Ectodermal cell (in vitro differentiated cells): Measurements from ENCODE around the gene FBLN1.

ENCODE experiments used
- H3K27ac ChIP-seq: 2 replicates; pipeline ENCODE4 v1.7.0; 2013; ENCODE audit warnings: mild to moderate bottlenecking, low read depth, low read length; ENCODE audit not compliant: insufficient read depth, poor library complexity, severe bottlenecking
- H3K27me3 ChIP-seq: 2 replicates; pipeline ENCODE4 v1.7.0; 2013; ENCODE audit warnings: mild to moderate bottlenecking, low read length; ENCODE audit not compliant: insufficient read depth, control insufficient read depth, poor library complexity, severe bottlenecking
- H3K36me3 ChIP-seq: one replicate; pipeline ENCODE4 v1.7.0; 2013; ENCODE audit warnings: low read length; ENCODE audit not compliant: control insufficient read depth, insufficient read depth
- H3K4me1 ChIP-seq: one replicate; pipeline ENCODE4 v1.7.0; 2013; ENCODE audit warnings: low read length; ENCODE audit not compliant: control insufficient read depth, insufficient read depth
- H3K4me3 ChIP-seq: 2 replicates; pipeline ENCODE4 v1.7.0; 2013; ENCODE audit warnings: low read depth, low read length, control low read depth; ENCODE audit not compliant: insufficient read depth
- H3K9me3 ChIP-seq: 2 replicates; pipeline ENCODE4 v1.7.0; 2013; ENCODE audit warnings: mild to moderate bottlenecking, low read length, moderate library complexity; ENCODE audit not compliant: control insufficient read depth
- WGBS, 2 experiments: methylation state at CpG; one replicate each; pipeline ENCODE4 v1.1.7; 2013; ENCODE audit warnings: missing lambda C conversion rate in 2 of 2; 5-methylcytosine and 5-hydroxymethylcytosine counted together

Gene FBLN1

GRCh38 chr22:45575607-45576272 is 73.1 kb downstream of the FBLN1 start:
- Histone ChIP-seq H3K9me3 (no peaks in the 10 kb centered on the region), H3K27me3 (no peaks in the 10 kb centered on the region), H3K4me1 (no peaks in the 10 kb centered on the region), H3K36me3 (no peaks in the 10 kb centered on the region), H3K4me3 (no peak overlapping the region), H3K27ac (no peak overlapping the region)
- 88% methylated on average over 18 of the region's 18 CpGs for WGBS, 2 experiments

DNA sequence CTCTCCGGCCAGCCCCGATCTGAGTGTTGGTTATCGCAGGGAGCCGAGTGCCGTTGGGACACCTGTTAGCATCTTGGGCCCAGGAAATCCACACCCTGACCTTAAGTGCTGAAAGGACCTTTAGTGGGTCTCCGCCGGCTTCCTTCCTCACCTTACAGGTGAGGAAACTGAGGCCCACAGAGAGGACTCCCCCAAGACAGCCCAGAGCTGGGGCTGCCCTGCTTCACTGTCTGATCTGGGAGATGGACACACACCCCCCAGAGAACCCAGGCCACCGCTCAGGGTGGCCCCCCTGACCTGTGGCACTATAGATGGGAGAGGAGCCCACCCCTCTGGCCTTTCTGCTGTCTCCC is 73.6 kb downstream of the FBLN1 start:
- Histone ChIP-seq H3K9me3 (no peaks in the 10 kb centered on the region), H3K27me3 (no peaks in the 10 kb centered on the region), H3K36me3 (no peaks in the 10 kb centered on the region), H3K27ac (no peak overlapping the region), H3K4me3 (no peak overlapping the region), H3K4me1 (no peaks in the 10 kb centered on the region)
- WGBS, 2 experiments: 93 to 96% methylated on average over 8 of the region's 8 CpGs

- no peaks in the 10 kb centered on the region for H3K36me3 ChIP-seq
- no peak overlapping the region for H3K4me3 ChIP-seq
- 94 to 96% methylated on average over 19 of the region's 19 CpGs for WGBS, 2 experiments
- no peaks in the 10 kb centered on the region for H3K27me3 ChIP-seq
- H3K27ac ChIP-seq: no peak overlapping the region
- H3K4me1 ChIP-seq: no peaks in the 10 kb centered on the region
- no peaks in the 10 kb centered on the region for H3K9me3 ChIP-seq
Measured at GRCh38 chr22:45576730-45577464, 74.2 kb downstream of the FBLN1 start.

GRCh38 chr22:45577746-45578523 is 75.3 kb downstream of the FBLN1 start:
- H3K27ac ChIP-seq: no peak overlapping the region
- H3K4me3 ChIP-seq: no peak overlapping the region
- no peaks in the 10 kb centered on the region for H3K36me3 ChIP-seq
- H3K9me3 ChIP-seq: no peaks in the 10 kb centered on the region
- 46 to 47% methylated on average over 27 of the region's 27 CpGs for WGBS, 2 experiments
- H3K4me1 ChIP-seq: no peaks in the 10 kb centered on the region
- H3K27me3 ChIP-seq: no peaks in the 10 kb centered on the region

DNA sequence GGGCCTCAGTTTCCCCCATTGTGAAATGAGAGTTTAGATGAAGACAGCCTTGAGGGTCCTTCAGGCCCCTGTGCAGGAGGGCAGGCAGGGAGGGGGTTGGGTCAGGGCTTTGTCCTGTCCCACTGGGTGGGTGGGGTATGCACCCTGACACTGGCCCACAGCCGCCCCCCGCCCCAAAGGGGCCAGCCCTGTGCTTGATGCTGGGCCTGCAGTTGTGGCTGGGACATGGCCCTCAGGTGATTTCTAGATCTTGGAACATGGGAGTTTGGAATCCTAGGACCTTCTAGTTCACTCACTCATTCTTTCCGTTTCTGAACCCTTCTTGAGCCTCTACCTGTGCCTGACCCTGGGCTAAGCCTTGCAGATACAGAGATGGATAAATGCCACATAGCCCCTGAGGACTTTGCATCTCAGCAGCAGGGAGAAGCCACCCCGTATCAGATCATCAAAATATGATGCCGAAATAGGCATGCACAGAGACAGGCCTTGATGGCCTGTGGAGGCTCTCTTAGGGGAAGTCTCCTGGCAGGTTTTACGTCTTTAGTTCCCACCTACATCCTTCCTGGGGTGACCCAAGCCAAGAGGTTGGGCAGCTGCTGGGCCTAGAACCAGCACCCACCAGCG is 76.0 kb downstream of the FBLN1 start:
- Histone ChIP-seq H3K4me1 (no peaks in the 10 kb centered on the region), H3K36me3 (no peaks in the 10 kb centered on the region), H3K4me3 (no peak overlapping the region), H3K9me3 (no peaks in the 10 kb centered on the region), H3K27me3 (no peaks in the 10 kb centered on the region), H3K27ac (no peak overlapping the region)
- WGBS, 2 experiments: 93 to 94% methylated on average over 7 of the region's 7 CpGs

DNA sequence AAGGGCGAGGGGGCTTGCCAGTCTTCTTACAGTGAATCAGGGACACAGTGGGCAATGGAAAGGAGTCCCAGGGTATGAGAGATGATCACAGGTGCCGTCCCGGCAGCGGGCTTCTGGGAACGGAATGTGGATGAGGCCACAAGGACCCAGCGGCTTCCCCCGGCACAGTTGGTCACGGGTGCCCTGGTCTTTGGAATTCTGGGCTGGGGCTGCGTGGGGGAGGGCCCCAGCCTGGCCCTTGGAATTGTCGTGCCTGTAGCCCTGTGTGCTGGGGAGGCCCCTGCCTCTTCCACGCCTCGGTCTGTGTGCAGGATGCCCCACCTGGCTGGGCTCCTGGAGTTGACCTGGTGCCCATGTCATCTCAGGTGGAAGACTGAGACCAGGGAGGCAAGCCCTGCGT is 76.6 kb downstream of the FBLN1 start:
- H3K4me3 ChIP-seq: no peak overlapping the region
- 94 to 95% methylated on average over 13 of the region's 13 CpGs for WGBS, 2 experiments
- no peaks in the 10 kb centered on the region for H3K27me3 ChIP-seq
- H3K4me1 ChIP-seq: no peaks in the 10 kb centered on the region
- H3K36me3 ChIP-seq: no peaks in the 10 kb centered on the region
- no peaks in the 10 kb centered on the region for H3K9me3 ChIP-seq
- H3K27ac ChIP-seq: no peak overlapping the region

GRCh38 chr22:45579806-45580725 is 77.4 kb downstream of the FBLN1 start:
- Histone ChIP-seq H3K4me1 (no peaks in the 10 kb centered on the region), H3K27me3 (no peaks in the 10 kb centered on the region), H3K27ac (no peak overlapping the region), H3K36me3 (no peaks in the 10 kb centered on the region), H3K9me3 (no peaks in the 10 kb centered on the region), H3K4me3 (no peak overlapping the region)
- WGBS, 2 experiments: 94% methylated on average over 29 of the region's 29 CpGs

- Histone ChIP-seq H3K9me3 (no peaks in the 10 kb centered on the region), H3K36me3 (no peaks in the 10 kb centered on the region), H3K27ac (no peak overlapping the region), H3K4me1 (no peaks in the 10 kb centered on the region), H3K27me3 (no peaks in the 10 kb centered on the region), H3K4me3 (no peak overlapping the region)
- WGBS, 2 experiments: 94 to 96% methylated on average over 26 of the region's 26 CpGs
Measured at GRCh38 chr22:45580726-45581381, 78.2 kb downstream of the FBLN1 start.

DNA sequence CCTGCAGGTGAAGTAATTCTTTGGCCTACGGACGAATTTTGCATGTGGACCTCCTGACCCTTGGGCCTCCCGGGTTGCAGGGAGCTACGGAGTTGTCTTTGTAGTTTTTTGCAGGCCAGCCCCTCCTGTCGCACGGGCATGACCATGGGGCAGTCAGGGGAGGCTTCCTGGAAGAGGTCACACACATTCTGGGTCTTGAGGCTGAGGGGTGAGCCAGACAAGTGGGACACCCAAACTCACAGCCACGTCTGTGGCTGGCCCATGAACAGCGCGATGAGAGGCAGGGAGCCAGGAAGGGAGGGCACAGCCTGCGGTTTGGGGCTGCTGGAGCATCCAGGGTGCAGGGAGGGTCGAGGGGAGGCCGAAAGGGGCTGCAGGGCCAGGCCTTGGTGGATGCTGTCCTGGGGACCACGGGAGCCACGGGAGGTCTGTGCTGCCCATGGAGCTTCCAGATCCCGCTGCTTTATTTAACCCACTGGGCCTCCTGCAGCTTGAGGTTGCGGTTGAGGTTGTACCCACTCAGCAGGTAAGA is 78.9 kb downstream of the FBLN1 start:
- Histone ChIP-seq H3K27me3 (no peaks in the 10 kb centered on the region), H3K4me3 (no peak overlapping the region), H3K9me3 (no peaks in the 10 kb centered on the region), H3K27ac (no peak overlapping the region), H3K4me1 (no peaks in the 10 kb centered on the region), H3K36me3 (no peaks in the 10 kb centered on the region)
- WGBS, 2 experiments: 94 to 95% methylated on average over 16 of the region's 16 CpGs
